ENCODE results near the gene FKBP5.
"Not testable (repeated sequence)": the region's sequence is repeated elsewhere in the genome, so short reads cannot be mapped to it uniquely, and the experiment has no call there.

Gene FKBP5

GRCh38 chr6:35583893-35584688 is 104.6 kb downstream of the FKBP5 start:
- DNase-seq (ENCODE audit: low spot score) = peak; percentile 83

GRCh38 chr6:35582315-35582714 is 106.4 kb downstream of the FKBP5 start:
- no peak for DNase-seq (ENCODE audit: low spot score)

- no peak for DNase-seq (ENCODE audit: low spot score)
Measured at GRCh38 chr6:35581633-35582032, 107.1 kb downstream of the FKBP5 start.

GRCh38 chr6:35580836-35581235 is 107.9 kb downstream of the FKBP5 start:
- no peak for DNase-seq (ENCODE audit: low spot score)

- no peak for DNase-seq (ENCODE audit: low spot score)
Measured at GRCh38 chr6:35576682-35577081, 112.0 kb downstream of the FKBP5 start.

- DNase-seq (ENCODE audit: low spot score) = no peak
Measured at GRCh38 chr6:35573495-35574110, 115.1 kb downstream of the FKBP5 start.

- not testable (repeated sequence) for DNase-seq (ENCODE audit: low spot score)
Measured at GRCh38 chr6:35570885-35571330, 117.8 kb downstream of the FKBP5 start.

GRCh38 chr6:35569011-35569461 is 119.7 kb downstream of the FKBP5 start:
- peak; percentile 52 for DNase-seq (ENCODE audit: low spot score)

- no peak for DNase-seq (ENCODE audit: low spot score)
Measured at GRCh38 chr6:35566794-35567193, 121.9 kb downstream of the FKBP5 start.

GRCh38 chr6:35564733-35565132 is 124.0 kb downstream of the FKBP5 start:
- no peak for DNase-seq (ENCODE audit: low spot score)

- no peak for DNase-seq (ENCODE audit: low spot score)
Measured at GRCh38 chr6:35562060-35562459, 126.7 kb downstream of the FKBP5 start.

GRCh38 chr6:35561113-35561512 is 127.6 kb downstream of the FKBP5 start:
- no peak for DNase-seq (ENCODE audit: low spot score)

GRCh38 chr6:35558571-35558970 is 130.1 kb downstream of the FKBP5 start:
- no peak for DNase-seq (ENCODE audit: low spot score)

- no peak for DNase-seq (ENCODE audit: low spot score)
Measured at GRCh38 chr6:35557239-35557638, 131.5 kb downstream of the FKBP5 start.

GRCh38 chr6:35554811-35555210 is 133.9 kb downstream of the FKBP5 start:
- DNase-seq (ENCODE audit: low spot score) = no peak

- no peak for DNase-seq (ENCODE audit: low spot score)
Measured at GRCh38 chr6:35553315-35553714, 135.4 kb downstream of the FKBP5 start.

GRCh38 chr6:35552285-35552917 is 136.3 kb downstream of the FKBP5 start:
- no peak for DNase-seq (ENCODE audit: low spot score)

GRCh38 chr6:35550437-35550836 is 138.3 kb downstream of the FKBP5 start:
- no peak for DNase-seq (ENCODE audit: low spot score)

GRCh38 chr6:35547676-35548075 is 141.0 kb downstream of the FKBP5 start:
- DNase-seq (ENCODE audit: low spot score) = no peak

GRCh38 chr6:35544769-35545361 is 143.8 kb downstream of the FKBP5 start:
- DNase-seq (ENCODE audit: low spot score) = no peak

- no peak for DNase-seq (ENCODE audit: low spot score)
Measured at GRCh38 chr6:35543459-35544193, 145.1 kb downstream of the FKBP5 start.

- DNase-seq (ENCODE audit: low spot score) = peak; percentile 20
Measured at GRCh38 chr6:35541836-35542235, 146.9 kb downstream of the FKBP5 start.
